Cortex of kidney (tissue), 1 donor: Measurements from ENCODE around the gene PPM1H.
"Not testable (repeated sequence)": the region's sequence is repeated elsewhere in the genome, so short reads cannot be mapped to it uniquely, and the experiment has no call there.

Source experiments
- DNase-seq: peaks from one replicate; lab custom pipeline; 2025; lab: John Stamatoyannopoulos, UW

The PPM1H gene

DNA sequence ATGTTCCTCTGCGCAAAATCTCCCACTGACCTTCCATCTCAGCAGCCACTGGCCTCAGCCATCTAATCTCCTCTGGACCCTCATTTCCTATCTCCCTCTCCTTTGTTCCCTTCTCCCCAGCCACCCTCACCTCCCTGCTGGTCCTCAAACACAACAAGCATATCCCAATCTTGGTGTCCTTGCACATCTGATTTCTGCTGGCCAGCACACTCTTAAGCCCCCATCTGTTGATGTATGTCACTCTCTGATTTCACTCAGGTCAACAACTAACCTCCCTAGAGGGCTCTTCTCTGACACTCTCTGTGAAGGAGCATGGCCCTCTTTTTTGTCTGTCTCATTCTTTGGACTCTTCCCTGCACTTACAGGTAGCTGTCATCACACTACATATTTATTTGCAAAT is 25.6 kb downstream of the PPM1H start:
- DNase-seq, result no peak

DNA sequence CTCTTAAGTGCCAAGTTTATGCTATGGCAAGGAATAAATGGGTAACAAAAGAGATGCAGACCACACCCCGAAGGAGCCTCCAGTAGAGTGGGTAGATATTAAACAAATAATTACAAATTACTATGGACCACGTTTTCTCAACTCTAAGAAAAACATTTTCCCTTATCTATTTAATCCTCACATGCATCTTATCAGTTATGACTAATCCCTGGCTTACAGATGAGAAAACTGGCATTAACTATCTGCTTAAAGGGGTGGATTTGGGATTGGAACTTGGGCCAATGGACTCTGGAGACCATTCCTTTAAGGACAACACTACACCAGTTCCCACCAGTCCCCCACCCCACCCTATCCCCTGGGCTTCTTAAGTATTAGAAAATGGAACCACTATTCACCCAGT is 26.3 kb downstream of the PPM1H start:
- DNase-seq, result no peak

DNA sequence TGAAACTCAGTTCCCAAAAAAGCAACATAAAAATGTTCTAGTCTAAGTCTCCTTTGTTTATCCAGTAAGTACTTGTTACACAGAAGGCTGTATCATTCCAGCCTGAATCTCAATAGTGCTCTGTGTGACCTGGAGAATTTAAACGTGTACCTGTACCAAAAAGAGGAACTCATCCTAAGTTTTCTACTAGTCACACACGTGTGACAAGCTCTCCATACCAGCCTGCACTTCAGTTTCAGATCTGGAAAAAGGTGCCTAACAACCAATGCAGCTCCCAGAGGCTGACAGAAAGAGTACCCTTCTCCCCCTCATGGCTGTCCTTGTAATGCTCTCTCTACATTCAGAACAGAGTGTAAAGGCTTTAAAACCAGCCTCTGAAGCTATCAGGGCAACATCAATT is 27.4 kb downstream of the PPM1H start:
- no peak for DNase-seq

GRCh38 chr12:62907078-62907477 is 27.9 kb downstream of the PPM1H start:
- no peak for DNase-seq

GRCh38 chr12:62903151-62903550 is 31.8 kb downstream of the PPM1H start:
- DNase-seq, result no peak

GRCh38 chr12:62900686-62901272 is 34.2 kb downstream of the PPM1H start:
- no peak for DNase-seq

DNA sequence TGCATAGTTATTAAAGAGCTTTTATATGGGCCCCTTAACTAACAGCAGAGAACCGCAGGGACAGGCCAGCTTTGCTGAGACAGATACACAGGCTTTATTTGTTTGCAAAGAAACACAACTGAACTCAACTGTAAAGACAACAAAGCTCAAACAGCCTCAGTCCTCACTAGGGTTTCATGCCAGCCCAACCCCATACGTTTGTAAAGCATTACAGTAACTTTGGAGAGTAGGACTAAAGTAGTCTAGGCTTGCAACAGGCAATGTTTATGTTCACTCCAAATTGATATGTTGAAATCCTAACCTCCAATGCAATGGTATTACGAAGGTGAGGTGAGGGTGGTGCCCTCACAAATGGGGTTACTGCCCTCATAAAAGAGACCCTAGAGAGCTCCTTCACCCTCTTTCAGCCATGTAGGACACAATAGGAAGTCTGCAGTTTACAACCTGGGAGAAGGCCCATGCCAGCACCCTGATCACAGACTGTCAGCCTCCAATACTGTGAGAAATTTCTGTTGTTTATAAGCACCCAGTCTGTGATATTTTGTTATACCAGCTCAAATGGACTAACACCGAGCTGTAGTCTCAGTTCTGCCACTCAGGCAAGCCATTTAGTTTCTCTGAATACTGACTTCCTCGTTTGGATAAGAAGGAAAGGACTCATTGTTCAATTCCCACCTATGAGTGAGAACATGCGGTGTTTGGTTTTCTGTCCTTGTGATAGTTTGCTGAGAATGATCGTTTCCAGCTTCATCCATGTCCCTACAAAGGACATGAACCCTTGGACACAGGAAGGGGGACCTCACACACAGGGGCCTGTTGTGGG is 35.2 kb downstream of the PPM1H start:
- no peak for DNase-seq

DNA sequence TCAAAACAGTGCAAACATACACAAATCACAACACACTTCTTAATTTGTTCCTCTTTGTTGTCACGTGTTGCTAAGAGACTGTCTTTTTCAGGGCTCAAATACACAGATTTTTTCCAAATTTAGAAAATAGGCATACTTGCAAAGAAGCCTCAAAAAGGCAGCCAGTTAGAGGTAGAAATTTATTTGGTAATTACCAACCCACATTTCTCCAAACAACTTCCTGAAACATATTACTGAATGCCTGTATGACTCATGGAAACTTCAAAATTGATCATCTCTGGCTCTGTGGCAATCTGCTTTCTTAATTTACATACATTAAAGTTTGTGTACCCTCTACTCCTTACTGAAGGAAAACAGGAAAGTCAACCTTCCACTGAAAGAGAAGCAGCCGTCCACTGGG is 36.4 kb downstream of the PPM1H start:
- DNase-seq, result no peak

- no peak for DNase-seq
These were observed 39.5 kb downstream of the PPM1H start for GRCh38 chr12:62895351-62895877.

GRCh38 chr12:62893276-62893675 is 41.7 kb downstream of the PPM1H start:
- DNase-seq, result no peak

GRCh38 chr12:62891805-62892549 is 43.0 kb downstream of the PPM1H start:
- no peak for DNase-seq

DNA sequence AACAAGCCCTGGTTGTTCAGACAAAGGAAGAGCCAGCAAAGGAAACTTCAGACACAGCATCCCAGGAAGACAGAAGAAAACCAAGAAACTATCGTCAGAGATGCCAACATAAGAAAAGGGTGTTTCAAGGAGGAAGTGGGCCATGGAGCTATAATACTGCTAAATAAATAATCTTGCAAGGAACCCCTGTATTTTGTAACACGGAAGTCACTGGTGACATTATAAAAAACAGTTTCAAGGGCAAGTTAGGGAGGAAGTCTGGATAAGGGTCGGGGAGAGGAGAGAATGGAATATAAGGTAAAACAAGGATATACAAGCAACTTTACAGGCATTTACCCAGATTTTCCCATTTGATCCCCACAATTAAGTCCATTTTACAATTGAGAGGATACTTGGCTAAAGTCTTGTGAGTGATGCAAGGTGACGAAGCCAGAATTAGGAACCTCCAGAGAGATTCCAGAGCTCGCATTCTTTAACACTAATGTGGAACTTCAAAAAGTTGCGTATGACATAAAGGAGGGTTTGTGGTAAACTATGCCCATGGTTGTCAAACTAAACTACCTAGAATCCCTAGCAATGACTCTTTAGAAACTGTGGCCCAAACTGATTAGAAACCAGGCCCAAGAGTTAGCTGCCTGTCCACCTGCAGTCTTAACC is 46.4 kb downstream of the PPM1H start:
- DNase-seq, result no peak

DNA sequence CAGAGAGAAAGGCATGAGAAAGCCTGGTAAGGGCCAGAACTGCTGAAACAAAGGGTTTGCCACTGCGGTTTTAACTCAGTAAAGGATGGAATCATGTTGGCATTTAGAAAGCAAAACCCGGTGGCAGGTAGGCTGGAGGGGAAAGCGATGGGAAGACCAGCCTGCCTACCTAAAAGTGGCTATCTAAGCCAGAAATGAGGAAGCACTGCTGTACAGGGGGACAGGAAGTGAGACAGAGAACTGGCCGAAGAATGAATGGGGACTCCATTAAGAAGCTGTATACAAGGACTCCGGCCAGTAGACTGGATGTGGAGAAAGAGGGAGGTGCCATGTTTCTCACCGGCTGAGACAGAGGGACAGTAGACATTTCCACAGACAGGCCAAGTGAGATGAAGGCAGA is 48.2 kb downstream of the PPM1H start:
- DNase-seq, result no peak

DNA sequence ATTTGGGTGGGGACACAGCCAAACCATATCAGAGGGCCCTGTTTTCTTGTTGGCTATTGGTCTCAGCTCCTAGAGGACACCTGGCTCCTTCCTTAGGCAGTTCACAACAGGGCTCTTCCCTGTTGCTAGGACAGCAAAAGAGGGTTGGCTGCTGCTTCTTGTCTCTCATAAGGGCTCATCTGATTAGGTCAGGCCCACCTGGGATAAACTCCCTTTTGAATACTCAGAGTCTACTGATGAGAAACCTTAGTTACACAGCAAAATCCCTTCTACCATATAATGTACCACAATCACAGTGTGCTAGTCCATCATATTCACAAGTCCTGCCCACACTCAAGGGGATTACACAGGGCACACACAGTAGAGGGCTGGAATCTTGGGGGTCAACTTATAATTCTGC is 49.7 kb downstream of the PPM1H start:
- DNase-seq, result no peak

GRCh38 chr12:62884832-62885231 is 50.1 kb downstream of the PPM1H start:
- not testable (repeated sequence) for DNase-seq

- no peak for DNase-seq
These were observed 52.3 kb downstream of the PPM1H start for GRCh38 chr12:62882696-62883095.

DNA sequence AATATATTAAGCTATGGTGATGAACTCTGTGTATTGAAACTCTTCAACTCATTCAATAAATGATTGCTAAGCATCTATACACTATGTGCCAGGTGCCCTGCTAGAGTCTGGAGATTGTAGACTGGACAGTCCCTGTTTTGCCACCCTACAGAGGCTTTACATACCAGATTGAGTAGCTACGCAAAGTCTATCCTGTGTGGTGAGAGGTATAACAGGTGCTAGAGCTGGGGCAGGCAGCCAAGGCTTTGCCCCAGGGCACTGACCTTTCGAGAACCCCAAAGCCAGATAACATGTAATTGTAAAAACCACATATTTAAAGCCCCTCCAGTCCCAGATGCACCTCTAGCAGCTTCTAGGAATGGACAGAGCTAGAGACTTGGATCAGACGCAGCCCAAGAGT is 52.8 kb downstream of the PPM1H start:
- DNase-seq, result no peak

DNA sequence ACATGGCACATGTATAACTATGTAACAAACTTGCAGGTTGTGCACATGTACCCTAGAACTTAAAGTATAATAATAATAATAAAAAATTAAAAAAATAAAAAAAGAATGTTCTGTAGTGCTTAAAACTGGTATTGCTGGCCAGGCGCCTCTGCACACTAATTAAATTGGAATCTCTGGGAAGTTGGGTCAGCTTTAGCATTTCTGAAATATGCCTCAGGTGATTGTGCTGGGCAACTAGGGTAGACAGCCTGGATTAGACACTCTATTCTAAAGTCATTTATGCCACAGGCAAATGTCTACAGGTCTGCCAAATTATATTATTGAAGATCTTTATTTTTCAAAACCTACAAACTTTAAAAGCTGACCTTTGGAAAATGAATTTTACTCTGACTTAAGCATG is 55.3 kb downstream of the PPM1H start:
- DNase-seq, result no peak

GRCh38 chr12:62879228-62879627 is 55.7 kb downstream of the PPM1H start:
- not testable (repeated sequence) for DNase-seq

DNA sequence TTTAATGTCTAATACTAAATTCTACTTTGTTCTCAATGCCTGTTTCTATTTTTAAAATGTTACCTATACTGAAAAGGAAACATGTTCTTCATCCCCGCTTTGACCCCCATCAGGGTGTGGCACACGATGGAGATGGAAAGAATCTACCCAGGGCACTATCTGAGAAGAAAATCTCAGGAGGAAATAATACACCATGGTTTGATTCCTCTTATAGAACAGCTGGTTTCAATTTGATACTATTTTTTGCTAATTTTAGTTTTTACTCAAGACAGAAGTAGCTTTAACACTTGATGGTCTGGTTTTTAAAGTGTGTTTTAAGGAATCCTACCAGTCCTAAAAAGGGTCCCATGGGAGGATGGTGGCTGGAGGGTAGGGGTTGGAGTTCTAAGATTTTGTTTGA is 56.7 kb downstream of the PPM1H start:
- no peak for DNase-seq

DNA sequence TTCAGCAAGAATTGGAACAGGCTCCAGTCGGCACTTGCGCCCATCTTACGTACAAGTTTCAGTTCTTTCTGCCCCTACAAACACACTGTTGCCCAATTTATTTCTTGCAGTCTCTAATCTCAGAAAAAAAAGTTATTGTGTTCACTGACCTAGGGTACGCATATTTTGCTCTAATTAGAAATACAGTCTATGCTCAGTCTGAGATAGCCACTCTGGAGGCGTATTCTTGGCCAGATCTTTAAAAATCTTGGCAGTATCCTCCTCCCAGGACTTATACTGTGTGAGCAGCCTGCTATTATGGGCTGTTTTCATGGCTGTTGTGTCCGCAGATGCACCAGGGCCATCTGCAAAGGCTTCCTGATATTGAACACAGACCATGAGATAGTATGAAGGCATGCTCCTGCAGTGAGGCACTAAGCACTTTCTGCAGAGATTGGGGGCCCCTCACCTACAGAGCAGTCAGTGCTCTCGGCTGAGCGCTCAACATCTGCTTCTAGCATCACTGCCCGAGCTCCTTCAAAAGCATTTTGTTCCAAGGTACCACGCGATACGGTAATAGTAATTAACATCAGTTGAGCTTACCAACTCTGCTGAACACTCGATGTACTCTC is 57.9 kb downstream of the PPM1H start:
- no peak for DNase-seq
